Small intestine (tissue), 16 donors: ENCODE data around the gene ST7. TPM values are rescaled to one million over a fixed set of nuclear protein-coding genes. Genes with fewer than 3 reads are reported as not detected.

ENCODE experiments used
- DNase-seq, 2 donors: peaks; one replicate each; pipeline versions ENCODE4 v3.0.0 to v3.0.0-alpha.2; 2013
- FAIRE-seq: peaks from 2 replicates; lab custom pipeline; 2012; peaks lifted over from hg19 to GRCh38; lab: Jason Lieb, UNC
- H3K27ac ChIP-seq, 3 donors: one replicate each; pipeline ENCODE4 v1.5.1; 2013; ENCODE audit warnings: low read length in 2 of 3, mild to moderate bottlenecking in 2 of 3, control low read depth in 1 of 3, inconsistent platforms in 1 of 3, low read depth in 1 of 3, moderate library complexity in 1 of 3
- H3K27me3 ChIP-seq, 3 donors: one replicate each; pipeline ENCODE4 v1.6.1; 2013; ENCODE audit warnings: low read length in 3 of 3, inconsistent platforms in 1 of 3; ENCODE audit not compliant: control insufficient read depth in 3 of 3, insufficient read depth in 3 of 3
- H3K36me3 ChIP-seq, 3 donors: one replicate each; pipeline ENCODE4 v1.6.1; 2013; ENCODE audit warnings: low read length in 3 of 3, inconsistent platforms in 1 of 3, low read depth in 1 of 3, mild to moderate bottlenecking in 1 of 3, moderate library complexity in 1 of 3; ENCODE audit not compliant: control insufficient read depth in 3 of 3, insufficient read depth in 2 of 3
- H3K4me1 ChIP-seq, 3 donors: one replicate each; pipeline ENCODE4 v1.6.1; 2013; ENCODE audit warnings: low read length in 2 of 3, inconsistent platforms in 1 of 3, low read depth in 1 of 3, mild to moderate bottlenecking in 1 of 3, moderate library complexity in 1 of 3; ENCODE audit not compliant: control insufficient read depth in 3 of 3, insufficient read depth in 2 of 3
- H3K4me3 ChIP-seq, 3 donors: one replicate each; pipeline ENCODE4 v1.5.1; 2013; ENCODE audit warnings: low read length in 3 of 3, control low read depth in 1 of 3, inconsistent platforms in 1 of 3, low read depth in 1 of 3, mild to moderate bottlenecking in 1 of 3, moderate library complexity in 1 of 3
- H3K9me3 ChIP-seq, 2 donors: one replicate each; pipeline ENCODE4 v1.6.1; 2013; ENCODE audit warnings: low read depth in 1 of 2, low read length in 1 of 2; ENCODE audit not compliant: control insufficient read depth in 2 of 2, insufficient read depth in 1 of 2
- WGBS, 3 donors: extraction: QIAGEN DNeasy Blood & Tissue Kit; methylation state at CpG; one replicate each; pipeline ENCODE4 v1.1.7; 2013; 5-methylcytosine and 5-hydroxymethylcytosine counted together
- long read RNA-seq, 10 donors: transcript quantifications; one replicate each; lab custom pipeline, GENCODE V29; 2026
- polyA plus RNA-seq, 4 donors: library from polyadenylated mRNA; stranded (reverse) in 3 of 4; unstranded in 1 of 4; fragments of 200-250 nt in 3 of 4; fragments of 120-200 nt in 1 of 4; gene quantifications; one replicate each; pipeline versions ENCODE4 v1.2.1 to v1.2.3, GENCODE V29; 2013
- donor health status: healthy with polysubstance abuse.
- donor health status: control.
- donor health status: control.
- donor health status: Bipolar disorder and iron deficiency.
- donor health status: healthy.

The ST7 gene, protein sequence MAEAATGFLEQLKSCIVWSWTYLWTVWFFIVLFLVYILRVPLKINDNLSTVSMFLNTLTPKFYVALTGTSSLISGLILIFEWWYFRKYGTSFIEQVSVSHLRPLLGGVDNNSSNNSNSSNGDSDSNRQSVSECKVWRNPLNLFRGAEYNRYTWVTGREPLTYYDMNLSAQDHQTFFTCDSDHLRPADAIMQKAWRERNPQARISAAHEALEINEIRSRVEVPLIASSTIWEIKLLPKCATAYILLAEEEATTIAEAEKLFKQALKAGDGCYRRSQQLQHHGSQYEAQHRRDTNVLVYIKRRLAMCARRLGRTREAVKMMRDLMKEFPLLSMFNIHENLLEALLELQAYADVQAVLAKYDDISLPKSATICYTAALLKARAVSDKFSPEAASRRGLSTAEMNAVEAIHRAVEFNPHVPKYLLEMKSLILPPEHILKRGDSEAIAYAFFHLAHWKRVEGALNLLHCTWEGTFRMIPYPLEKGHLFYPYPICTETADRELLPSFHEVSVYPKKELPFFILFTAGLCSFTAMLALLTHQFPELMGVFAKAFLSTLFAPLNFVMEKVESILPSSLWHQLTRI
- polyA plus RNA-seq = 10 to 100 TPM in 3 of 4 donors, 1 to 10 TPM in 1; 8.3 to 27.7 (median 13.0) TPM
- long read RNA-seq, donor 1, transcript ST7-208 (15 exons, 2,110 nt) = major isoform, 9 of 20 reads
- long read RNA-seq, donor 1, partial matches to known transcripts = 5 of 20 reads
- long read RNA-seq, donor 1, other reads (novel, unspliced or antisense) = 0 of 20 reads
- long read RNA-seq, donor 2, partial matches to known transcripts = 0 of 4 reads
- long read RNA-seq, donor 2, other reads (novel, unspliced or antisense) = 0 of 4 reads
- long read RNA-seq, donor 3, partial matches to known transcripts = 0 of 3 reads
- long read RNA-seq, donor 3, other reads (novel, unspliced or antisense) = 0 of 3 reads
- long read RNA-seq, donor 4 = 0 reads
- long read RNA-seq, donor 5 = 0 reads
- long read RNA-seq, donor 6, partial matches to known transcripts = 0 of 2 reads
- long read RNA-seq, donor 6, other reads (novel, unspliced or antisense) = 0 of 2 reads
- long read RNA-seq, donor 7, partial matches to known transcripts = 0 of 5 reads
- long read RNA-seq, donor 7, other reads (novel, unspliced or antisense) = 0 of 5 reads
- long read RNA-seq, donor 8 = 0 reads
- long read RNA-seq, donor 9, partial matches to known transcripts = 0 of 1 reads
- long read RNA-seq, donor 9, other reads (novel, unspliced or antisense) = 0 of 1 reads
- long read RNA-seq, donor 10, partial matches to known transcripts = 0 of 3 reads
- long read RNA-seq, donor 10, other reads (novel, unspliced or antisense) = 0 of 3 reads

DNA sequence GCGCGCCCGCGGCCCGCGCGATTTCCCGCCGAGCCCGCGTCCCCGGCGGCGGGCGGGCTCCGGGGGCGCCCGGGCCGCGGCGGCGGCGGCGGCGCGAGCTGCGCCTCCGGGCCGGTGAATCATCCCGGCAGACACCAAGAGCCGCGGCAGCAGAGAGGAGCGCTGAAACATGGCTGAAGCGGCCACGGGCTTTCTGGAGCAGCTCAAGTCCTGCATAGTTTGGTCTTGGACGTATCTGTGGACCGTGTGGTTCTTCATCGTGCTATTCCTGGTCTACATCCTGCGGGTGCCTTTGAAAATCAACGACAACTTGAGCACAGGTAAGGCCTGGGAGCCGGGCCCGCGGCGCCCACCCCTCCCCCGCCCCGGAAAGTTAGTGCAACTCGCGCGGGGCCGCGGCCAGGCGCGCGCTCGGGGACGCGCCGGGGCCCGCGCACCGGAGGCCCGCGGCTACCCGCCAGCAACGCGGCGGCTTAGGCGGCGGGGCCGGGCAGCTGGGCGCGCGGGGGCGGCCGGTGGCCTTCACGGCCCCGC lies at the start of gene ST7:
Gene ST7, plus strand, starts transcription at position 130 of the 534 bp plus-strand sequence. Its CDS starts 40 bp downstream, at position 170.
- WGBS, 3 donors = 0% methylated on average over 56 to 77 of the region's 77 CpGs
- DNase-seq = peak; percentile 70 to 92
- Histone ChIP-seq H3K36me3 (peaks cover 0 to 4% (median 0%) of the 10 kb centered on the region in 3 donors), H3K9me3 (no peaks in the 10 kb centered on the region), H3K4me3 (peak within 1 kb of the TSS; percentile 67 to 89 (median 78)), H3K27me3 (no peaks in the 10 kb centered on the region), H3K4me1 (peaks cover 0 to 8% (median 4%) of the 10 kb centered on the region in 3 donors), H3K27ac (peak within 1 kb of the TSS; percentile 97 to 99 (median 98))
- no peak for FAIRE-seq

DNA sequence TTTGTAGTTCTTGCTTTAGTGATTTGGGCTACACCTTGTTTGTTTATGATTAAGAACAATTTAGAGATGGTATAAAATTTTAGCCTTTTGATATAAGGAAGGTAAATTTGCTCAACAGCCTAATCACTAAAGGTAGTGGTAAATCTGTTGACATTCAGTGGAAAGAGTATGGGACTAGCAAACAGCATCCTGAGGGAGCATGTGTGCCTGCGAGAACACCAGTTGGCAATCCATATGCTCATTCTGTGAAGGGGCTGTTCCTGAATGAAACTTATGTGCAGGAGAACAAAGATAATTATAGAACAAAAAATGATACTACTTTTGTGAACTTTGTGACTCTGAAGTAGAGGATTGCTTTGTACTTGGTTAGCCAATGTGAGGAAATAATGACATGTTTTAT lies 46.9 kb upstream of the ST7 start:
- Histone ChIP-seq H3K9me3 (no peaks in the 10 kb centered on the region), H3K27ac (no peak overlapping the region), H3K4me1 (no peaks in the 10 kb centered on the region), H3K36me3 (peaks cover 2 to 13% (median 4%) of the 10 kb centered on the region in 3 donors), H3K27me3 (no peaks in the 10 kb centered on the region), H3K4me3 (no peak overlapping the region)
- 83 to 100% (median 94%) methylated on average over 1 of the region's 1 CpG for WGBS, 3 donors
- DNase-seq = no peak
- FAIRE-seq = no peak

DNA sequence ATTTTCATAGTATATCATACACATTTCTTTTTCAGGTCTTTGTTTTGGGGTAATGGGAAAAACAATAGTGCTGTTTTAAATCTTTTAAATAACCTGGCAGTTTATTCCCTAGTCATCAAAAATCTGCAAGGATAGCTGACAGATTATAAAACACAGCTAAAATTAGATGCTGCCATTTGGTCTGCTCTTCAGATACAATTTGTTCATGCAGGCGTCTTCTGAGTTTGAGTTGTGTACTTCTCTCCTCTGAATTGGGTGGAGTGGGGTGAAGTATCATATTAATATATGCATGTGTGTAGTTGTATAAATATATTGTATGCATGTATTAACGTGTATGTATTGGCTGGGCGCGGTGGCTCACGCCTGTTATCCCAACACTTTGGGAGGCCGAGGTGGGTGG lies 42.9 kb upstream of the ST7 start:
- DNase-seq = no peak
- H3K36me3 ChIP-seq = peaks cover 3 to 25% (median 12%) of the 10 kb centered on the region in 3 donors

DNA sequence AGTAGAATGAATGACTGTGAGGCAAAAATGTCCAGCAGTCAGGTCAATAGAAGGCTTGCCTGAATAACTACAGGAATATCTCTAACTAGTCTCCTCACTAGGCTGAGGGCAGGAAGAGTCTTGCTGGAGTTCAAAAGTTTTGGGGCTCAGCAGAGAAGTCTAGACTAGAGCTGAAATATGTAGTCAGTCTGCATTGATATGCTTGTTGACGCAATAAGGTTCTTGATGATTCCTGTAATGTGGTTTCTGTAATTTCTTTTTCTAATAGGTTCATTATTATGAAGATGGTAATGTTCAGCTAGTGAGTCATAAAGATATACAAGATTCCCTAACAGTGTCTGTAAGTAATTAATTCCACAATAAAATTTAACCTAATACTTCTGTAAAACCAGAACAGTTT lies 41.5 kb upstream of the ST7 start:
- H3K9me3 ChIP-seq = no peaks in the 10 kb centered on the region
- no peak overlapping the region for H3K27ac ChIP-seq
- DNase-seq (no peak), FAIRE-seq (no peak)
- no peaks in the 10 kb centered on the region for H3K27me3 ChIP-seq
- WGBS, 3 donors = 95 to 97% (median 97%) methylated on average over 1 of the region's 1 CpG
- H3K4me3 ChIP-seq = no peak overlapping the region
- no peaks in the 10 kb centered on the region for H3K4me1 ChIP-seq
- H3K36me3 ChIP-seq = peaks cover 3 to 29% (median 12%) of the 10 kb centered on the region in 3 donors

More for the DNA sequence above, 42.9 kb upstream of the ST7 start:
- no peaks in the 10 kb centered on the region for H3K27me3 ChIP-seq
- H3K4me1 ChIP-seq = no peaks in the 10 kb centered on the region
- H3K9me3 ChIP-seq = no peaks in the 10 kb centered on the region
- WGBS, 3 donors = 97 to 98% (median 97%) methylated on average over 6 of the region's 6 CpGs
- no peak overlapping the region for H3K4me3 ChIP-seq
- H3K27ac ChIP-seq = no peak overlapping the region
- no peak for FAIRE-seq

DNA sequence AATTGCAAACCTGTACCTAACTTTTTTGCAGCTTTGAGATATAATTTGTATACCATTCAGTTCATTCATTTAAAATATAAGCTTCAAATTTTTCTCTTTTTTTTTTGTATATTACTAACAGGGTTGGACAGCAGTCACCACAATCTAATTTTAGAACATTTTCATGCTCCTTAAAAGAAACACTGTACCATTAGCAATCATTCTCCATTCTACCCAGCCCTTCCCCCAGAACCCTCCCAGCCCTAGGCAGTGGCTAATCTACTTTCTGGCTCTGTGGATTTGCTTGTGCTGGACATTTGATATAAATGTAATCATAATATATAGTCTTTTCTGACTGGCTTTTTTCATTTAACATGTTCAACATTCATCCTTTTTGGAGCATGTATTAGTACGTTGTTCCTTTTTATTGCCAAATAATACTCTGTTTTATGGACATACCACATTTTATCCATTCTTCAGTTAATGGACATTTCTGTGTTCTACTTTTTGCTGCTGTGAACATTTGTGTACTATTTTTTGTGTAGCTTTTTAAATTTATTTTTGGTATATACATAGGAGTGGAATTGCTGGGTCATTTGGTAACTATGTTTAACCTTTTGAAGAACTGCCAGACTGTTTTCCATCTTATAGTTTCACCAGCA lies 40.9 kb upstream of the ST7 start:
- H3K4me1 ChIP-seq = no peaks in the 10 kb centered on the region
- H3K36me3 ChIP-seq = peaks cover 3 to 34% (median 13%) of the 10 kb centered on the region in 3 donors
- no peak overlapping the region for H3K4me3 ChIP-seq
- WGBS, 3 donors = 95 to 100% (median 97%) methylated on average over 1 of the region's 1 CpG
- no peaks in the 10 kb centered on the region for H3K27me3 ChIP-seq
- DNase-seq (no peak), FAIRE-seq (no peak)
- no peak overlapping the region for H3K27ac ChIP-seq
- H3K9me3 ChIP-seq = no peaks in the 10 kb centered on the region

DNA sequence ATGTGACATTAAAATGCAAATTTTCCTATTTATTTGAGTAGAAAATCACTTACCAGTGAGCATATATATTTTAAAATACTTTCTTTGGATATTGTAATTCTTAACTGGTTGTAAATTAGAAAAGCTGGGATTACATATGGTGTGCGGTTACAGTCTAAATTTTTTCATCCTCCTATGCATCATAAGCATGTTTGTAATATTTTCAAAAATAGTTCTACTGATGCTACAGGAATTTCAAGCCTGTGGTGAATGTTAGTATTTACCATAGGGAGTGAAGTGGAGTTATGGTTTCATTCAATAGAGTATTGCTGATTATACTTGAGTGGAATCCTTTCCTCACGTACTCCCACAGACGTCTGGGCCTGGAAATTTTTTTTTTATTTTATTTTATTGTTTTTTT lies 34.6 kb upstream of the ST7 start:
- WGBS, 3 donors = 94 to 99% (median 96%) methylated on average over 3 of the region's 3 CpGs
- FAIRE-seq (no peak), DNase-seq (no peak)
- no peak overlapping the region for H3K27ac ChIP-seq
- H3K27me3 ChIP-seq = no peaks in the 10 kb centered on the region
- no peak overlapping the region for H3K4me3 ChIP-seq
- peaks cover 0 to 26% (median 11%) of the 10 kb centered on the region in 3 donors for H3K36me3 ChIP-seq
- no peaks in the 10 kb centered on the region for H3K9me3 ChIP-seq
- H3K4me1 ChIP-seq = no peaks in the 10 kb centered on the region

DNA sequence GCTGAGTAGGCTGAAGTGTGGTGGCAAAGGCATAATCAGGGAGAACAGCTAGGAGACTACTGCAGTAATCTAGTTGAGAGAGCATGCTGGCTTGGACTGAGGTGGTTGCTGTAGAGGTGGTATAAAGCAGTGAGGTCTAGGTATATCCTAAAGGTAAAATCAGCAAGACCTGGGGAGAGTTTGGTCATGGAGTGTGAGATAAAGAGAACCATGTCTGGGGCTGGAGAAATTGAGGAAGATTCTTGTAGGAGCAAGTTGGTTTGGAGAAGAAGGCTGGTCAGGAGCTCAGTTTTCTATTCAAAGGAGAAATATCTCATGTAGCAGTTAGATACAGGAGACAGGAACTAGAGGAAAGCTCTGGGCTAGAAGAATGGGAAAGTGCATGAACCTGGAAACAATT lies 32.9 kb upstream of the ST7 start:
- FAIRE-seq = no peak
- no peaks in the 10 kb centered on the region for H3K9me3 ChIP-seq
- peaks cover 0 to 15% (median 7%) of the 10 kb centered on the region in 3 donors for H3K36me3 ChIP-seq
- H3K4me3 ChIP-seq = no peak overlapping the region
- no peaks in the 10 kb centered on the region for H3K27me3 ChIP-seq
- no peak for DNase-seq
- H3K4me1 ChIP-seq = no peaks in the 10 kb centered on the region
- no peak overlapping the region for H3K27ac ChIP-seq
